Sigmoid colon (tissue), 7 donors: ENCODE data around the gene TANGO6. TPM values are rescaled to one million over a fixed set of nuclear protein-coding genes. Genes with fewer than 3 reads are reported as not detected.

Source experiments
- DNase-seq: peaks from one replicate; pipeline ENCODE4 v3.0.0-alpha.2; 2019
- H3K27ac ChIP-seq, 4 donors: fragments of 200-600 bp; sonication (generic); one replicate each; pipeline ENCODE4 v1.5.1; 2016 to 2019; ENCODE audit warnings: mild to moderate bottlenecking in 1 of 4
- H3K27me3 ChIP-seq, 3 donors: fragments of 200-600 bp; sonication (generic); one replicate each; pipeline ENCODE4 v1.5.1; 2019; ENCODE audit warnings: mild to moderate bottlenecking in 1 of 3
- H3K36me3 ChIP-seq, 4 donors: fragments of 200-600 bp; sonication (generic); one replicate each; pipeline ENCODE4 v1.5.1; 2016 to 2019
- H3K4me1 ChIP-seq, 4 donors: fragments of 200-600 bp; sonication (generic); one replicate each; pipeline ENCODE4 v1.5.1; 2017 to 2019
- H3K4me3 ChIP-seq, 4 donors: fragments of 200-600 bp; sonication (generic); one replicate each; pipeline ENCODE4 v1.5.1; 2017 to 2019; ENCODE audit warnings: mild to moderate bottlenecking in 2 of 4, moderate library complexity in 1 of 4
- H3K9me3 ChIP-seq, 4 donors: fragments of 200-600 bp in 3 of 4; sonication (generic) in 3 of 4; one replicate each; pipeline versions ENCODE4 v1.5.1 to v1.6.1; 2013 to 2019
- EP300 ChIP-seq, 4 donors: sonication (generic); formaldehyde crosslinking; IDR thresholded peaks; one replicate each; pipeline ENCODE4 v1.6.1; 2017; ENCODE audit warnings: antibody characterized with exemption in 4 of 4
- POLR2A ChIP-seq, 2 donors: fragments of 450-650 bp; IDR thresholded peaks; one replicate each; pipeline ENCODE4 v1.6.1; 2016; ENCODE audit warnings: antibody characterized with exemption in 2 of 2, mild to moderate bottlenecking in 2 of 2, moderate library complexity in 2 of 2
- POLR2AphosphoS5 ChIP-seq, 4 donors: sonication (generic); formaldehyde crosslinking; IDR thresholded peaks; one replicate each; pipeline ENCODE4 v1.6.1; 2017; ENCODE audit warnings: antibody characterized with exemption in 4 of 4
- WGBS, 2 donors: extraction: QIAGEN DNeasy Blood & Tissue Kit; methylation state at CpG; one replicate each; pipeline ENCODE4 v1.1.7; 2013; 5-methylcytosine and 5-hydroxymethylcytosine counted together
- intact Hi-C: fragments of 100-400 bp; cut with DNase I; formaldehyde crosslinking; loops from one replicate; pipeline ENCODE4 v1.15.1; 2023
- polyA plus RNA-seq, 3 donors: library from polyadenylated mRNA; stranded (reverse); fragments of 200-250 nt; gene quantifications; one replicate each; pipeline ENCODE4 v1.2.3, GENCODE V29; 2013
- total RNA-seq, 4 donors: library from RNA; depleted of rRNA; stranded (reverse); fragments of >200 nt; gene quantifications; one replicate each; pipeline ENCODE4 v1.1.0, GENCODE V29; 2016
- TF ChIP-seq, protein P1 (sequence below), 4 experiments: fragments of 450-650 bp in 3 of 4; fragments of 200-600 bp in 1 of 4; IDR thresholded peaks; one replicate each; pipeline ENCODE4 v1.5.1; 2016 to 2019; ENCODE audit warnings: antibody characterized with exemption in 4 of 4, mild to moderate bottlenecking in 3 of 4, moderate library complexity in 2 of 4
- donor health status: healthy with polysubstance abuse.
- donor health status: Bipolar disorder and iron deficiency.
- donor health status: healthy.

The TANGO6 gene
- total and polyA plus RNA-seq, 7 donors, result 0.92 to 23.5 (median 16.0) TPM

GRCh38 chr16:68902003-68902968, 59.0 kb downstream of the TANGO6 start:
- no peaks in the 10 kb centered on the region for H3K9me3 ChIP-seq
- no peak for DNase-seq
- 16 to 51% methylated on average over 5 of the region's 5 CpGs for WGBS, 2 donors
- no peaks in the 10 kb centered on the region for H3K27me3 ChIP-seq
- H3K36me3 ChIP-seq, result peaks cover 0 to 5% (median 2%) of the 10 kb centered on the region in 4 donors
- intact Hi-C loops, result loop anchor here (2.0 kb wide), 1 partner anchor 221 kb away; no protein-coding TSS in a partner anchor
- H3K4me3 ChIP-seq, result no peak overlapping the region
- TF ChIP-seq, protein P1, sequence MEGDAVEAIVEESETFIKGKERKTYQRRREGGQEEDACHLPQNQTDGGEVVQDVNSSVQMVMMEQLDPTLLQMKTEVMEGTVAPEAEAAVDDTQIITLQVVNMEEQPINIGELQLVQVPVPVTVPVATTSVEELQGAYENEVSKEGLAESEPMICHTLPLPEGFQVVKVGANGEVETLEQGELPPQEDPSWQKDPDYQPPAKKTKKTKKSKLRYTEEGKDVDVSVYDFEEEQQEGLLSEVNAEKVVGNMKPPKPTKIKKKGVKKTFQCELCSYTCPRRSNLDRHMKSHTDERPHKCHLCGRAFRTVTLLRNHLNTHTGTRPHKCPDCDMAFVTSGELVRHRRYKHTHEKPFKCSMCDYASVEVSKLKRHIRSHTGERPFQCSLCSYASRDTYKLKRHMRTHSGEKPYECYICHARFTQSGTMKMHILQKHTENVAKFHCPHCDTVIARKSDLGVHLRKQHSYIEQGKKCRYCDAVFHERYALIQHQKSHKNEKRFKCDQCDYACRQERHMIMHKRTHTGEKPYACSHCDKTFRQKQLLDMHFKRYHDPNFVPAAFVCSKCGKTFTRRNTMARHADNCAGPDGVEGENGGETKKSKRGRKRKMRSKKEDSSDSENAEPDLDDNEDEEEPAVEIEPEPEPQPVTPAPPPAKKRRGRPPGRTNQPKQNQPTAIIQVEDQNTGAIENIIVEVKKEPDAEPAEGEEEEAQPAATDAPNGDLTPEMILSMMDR (IDR thresholded peaks at IDR 0.05), result peak in 3 of 4 experiments; percentile 41 to 59 (median 47)
- TF ChIP-seq EP300 (IDR thresholded peaks at IDR 0.05) (no peak), POLR2AphosphoS5 (IDR thresholded peaks at IDR 0.05) (no peak), POLR2A (IDR thresholded peaks at IDR 0.05) (no peak)
- H3K27ac ChIP-seq, result peak overlapping the region in 1 of 4 donors; percentile 65
- H3K4me1 ChIP-seq, result peaks cover 0 to 15% (median 10%) of the 10 kb centered on the region in 4 donors

- no peaks in the 10 kb centered on the region for H3K27me3 ChIP-seq
- no peak for DNase-seq
- H3K9me3 ChIP-seq, result no peaks in the 10 kb centered on the region
- no peak for TF ChIP-seq POLR2AphosphoS5 (IDR thresholded peaks at IDR 0.05)
- TF ChIP-seq, protein P1 (IDR thresholded peaks at IDR 0.05), result no peak
- intact Hi-C loops, result loop anchor here (2.0 kb wide), 1 partner anchor 220 kb away; no protein-coding TSS in a partner anchor
- no peak overlapping the region for H3K27ac ChIP-seq
- no peak overlapping the region for H3K4me3 ChIP-seq
- H3K4me1 ChIP-seq, result peaks cover 0 to 15% (median 10%) of the 10 kb centered on the region in 4 donors
- peaks cover 0 to 10% (median 3%) of the 10 kb centered on the region in 4 donors for H3K36me3 ChIP-seq
- WGBS, 2 donors, result 41 to 80% methylated on average over 2 of the region's 2 CpGs
Observed at GRCh38 chr16:68902969-68903345, 59.6 kb downstream of the TANGO6 start.

GRCh38 chr16:68907297-68907696, 64.0 kb downstream of the TANGO6 start:
- Histone ChIP-seq H3K4me1 (peaks cover 0 to 5% (median under 1%) of the 10 kb centered on the region in 4 donors), H3K27ac (no peak overlapping the region), H3K9me3 (no peaks in the 10 kb centered on the region), H3K27me3 (no peaks in the 10 kb centered on the region), H3K36me3 (peaks cover 0 to 32% (median 2%) of the 10 kb centered on the region in 4 donors), H3K4me3 (no peak overlapping the region)
- DNase-seq, result no peak
- intact Hi-C loops, result no loop called here
- WGBS, 2 donors, result 29 to 70% methylated on average over 3 of the region's 3 CpGs
- TF ChIP-seq POLR2AphosphoS5 (IDR thresholded peaks at IDR 0.05) (no peak), EP300 (IDR thresholded peaks at IDR 0.05) (no peak), POLR2A (IDR thresholded peaks at IDR 0.05) (no peak)
- TF ChIP-seq, protein P1 (IDR thresholded peaks at IDR 0.05), result no peak

GRCh38 chr16:68907781-68908181, 64.5 kb downstream of the TANGO6 start:
- no peak for DNase-seq
- H3K9me3 ChIP-seq, result no peaks in the 10 kb centered on the region
- intact Hi-C loops, result no loop called here
- no peak overlapping the region for H3K4me3 ChIP-seq
- peaks cover 0 to 36% (median 0%) of the 10 kb centered on the region in 4 donors for H3K36me3 ChIP-seq
- WGBS, 2 donors, result 18 to 63% methylated on average over 3 of the region's 3 CpGs
- TF ChIP-seq POLR2A (IDR thresholded peaks at IDR 0.05), result no peak
- TF ChIP-seq POLR2AphosphoS5 (IDR thresholded peaks at IDR 0.05), result no peak
- no peak for TF ChIP-seq EP300 (IDR thresholded peaks at IDR 0.05)
- TF ChIP-seq, protein P1 (IDR thresholded peaks at IDR 0.05), result no peak
- no peaks in the 10 kb centered on the region for H3K4me1 ChIP-seq
- H3K27ac ChIP-seq, result no peak overlapping the region
- H3K27me3 ChIP-seq, result no peaks in the 10 kb centered on the region
